A549 (cell line): ENCODE results near the gene NPNT. TPM values are rescaled to one million over a fixed set of nuclear protein-coding genes. Genes with fewer than 3 reads are reported as not detected.

Experiments
- ATAC-seq, 2 experiments: fragments of 200-7000 bp in 1 of 2; fragments of >200 bp in 1 of 2; cut with Nextera tagmentation in 1 of 2; cut with Tn5 transposase in 1 of 2; 3 replicates each; pipeline versions ENCODE4 v1.8.0 to v1.9.1; 2018 to 2020; ENCODE audit warnings: mild to moderate bottlenecking in 1 of 2, moderate library complexity in 1 of 2
- CTCF ChIA-PET: fragments of 300-600 bp; sonication (Branson Sonifier 250); formaldehyde crosslinking; extraction: SDS; loops from one replicate; lab custom pipeline; 2021; ENCODE audit warnings: antibody characterized with exemption, inconsistent platforms; lab: Yijun Ruan, JAX
- POLR2A ChIA-PET: fragments of 350-600 bp; formaldehyde crosslinking; extraction: SDS; loops from one replicate; lab custom pipeline; 2021; ENCODE audit warnings: antibody characterized with exemption, inconsistent platforms; lab: Yijun Ruan, JAX
- DNase-seq, 2 experiments: peaks; one replicate each; pipeline versions ENCODE4 v3.0.0 to v3.0.0-alpha.2; 2011 to 2016; ENCODE audit warnings: low read depth in 1 of 2, low spot score in 1 of 2
- FAIRE-seq: peaks from 2 replicates; lab custom pipeline; 2011; peaks lifted over from hg19 to GRCh38; lab: Jason Lieb, UNC
- H3K27ac ChIP-seq, 2 experiments: fragments of >200 bp; sonication (Bioruptor Twin); formaldehyde crosslinking; 3 replicates each; pipeline ENCODE4 v1.5.1; 2016 to 2017
- H3K4me1 ChIP-seq: fragments of >200 bp; sonication (Bioruptor Twin); formaldehyde crosslinking; 3 replicates; pipeline ENCODE4 v1.6.1; 2016
- H3K4me2 ChIP-seq: fragments of >200 bp; sonication (Bioruptor Twin); formaldehyde crosslinking; 3 replicates; pipeline ENCODE4 v1.6.1; 2016
- H3K4me3 ChIP-seq: fragments of >200 bp; sonication (Bioruptor Twin); formaldehyde crosslinking; 3 replicates; pipeline ENCODE4 v1.5.1; 2016
- H3K9me3 ChIP-seq: fragments of >200 bp; sonication (Bioruptor Twin); formaldehyde crosslinking; 3 replicates; pipeline ENCODE4 v1.6.1; 2016
- CEBPB ChIP-seq, 2 experiments: fragments of >200 bp in 1 of 2; sonication (Bioruptor Twin) in 1 of 2; formaldehyde crosslinking in 1 of 2; IDR thresholded peaks; 2 replicates each; pipeline ENCODE4 v1.6.1; 2012 to 2016
- CHD2 ChIP-seq: fragments of 150-350 bp; IDR thresholded peaks from 2 replicates; pipeline ENCODE4 v1.6.1; 2014; ENCODE audit warnings: low read length; ENCODE audit not compliant: partially characterized antibody
- CHD4 ChIP-seq: fragments of 200-600 bp; sonication (generic); IDR thresholded peaks from 2 replicates; pipeline ENCODE4 v1.6.1; 2016; ENCODE audit warnings: antibody characterized with exemption, mild to moderate bottlenecking, borderline replicate concordance
- HDAC2 ChIP-seq: fragments of 200-600 bp; sonication (generic); IDR thresholded peaks from 2 replicates; pipeline ENCODE4 v1.6.1; 2016
- HEYL ChIP-seq: fragments of 250-450 bp; sonication (Bioruptor Pico); IDR thresholded peaks from 2 replicates; pipeline ENCODE4 v1.8.0; 2021; ENCODE audit warnings: mild to moderate bottlenecking, moderate library complexity
- HMGXB4 ChIP-seq: fragments of 250-450 bp; sonication (Bioruptor Pico); IDR thresholded peaks from 2 replicates; pipeline ENCODE4 v1.5.0; 2021; ENCODE audit warnings: mild to moderate bottlenecking, moderate library complexity, borderline replicate concordance
- JUN ChIP-seq, 2 experiments: fragments of >200 bp; sonication (Bioruptor Twin); formaldehyde crosslinking; IDR thresholded peaks; 2 replicates in 1 of 2; 3 replicates in 1 of 2; pipeline ENCODE4 v1.6.1; 2016 to 2017
- MAFK ChIP-seq: fragments of 450-650 bp; IDR thresholded peaks from 2 replicates; pipeline ENCODE4 v1.6.1; 2014; ENCODE audit not compliant: partially characterized antibody
- PHF8 ChIP-seq: fragments of 200-600 bp; sonication (generic); IDR thresholded peaks from 2 replicates; pipeline ENCODE4 v1.6.1; 2016; ENCODE audit warnings: low read depth, mild to moderate bottlenecking, antibody characterized with exemption, moderate library complexity, borderline replicate concordance
- POLR2AphosphoS2 ChIP-seq: conservative IDR thresholded peaks from 2 replicates; pipeline ENCODE4 v1.6.1; 2012; ENCODE audit warnings: low read length, improper control_type of control experiment, inconsistent platforms
- RAD21 ChIP-seq, 2 experiments: fragments of >200 bp in 1 of 2; sonication (Bioruptor Twin) in 1 of 2; formaldehyde crosslinking in 1 of 2; IDR thresholded peaks in 1 of 2; conservative IDR thresholded peaks in 1 of 2; 2 replicates in 1 of 2; 3 replicates in 1 of 2; pipeline ENCODE4 v1.6.1; 2012 to 2018; ENCODE audit warnings: inconsistent platforms in 1 of 2
- RCOR1 ChIP-seq: fragments of 150-350 bp; IDR thresholded peaks from 2 replicates; pipeline ENCODE4 v1.6.1; 2014; ENCODE audit warnings: antibody characterized with exemption, low read length, low read depth
- REST ChIP-seq: fragments of 200-600 bp; sonication (generic); IDR thresholded peaks from 2 replicates; pipeline ENCODE4 v1.6.1; 2016; ENCODE audit warnings: antibody characterized with exemption, mild to moderate bottlenecking, moderate library complexity
- RFX5 ChIP-seq: fragments of 450-650 bp; IDR thresholded peaks from 2 replicates; pipeline ENCODE4 v1.7.1; 2014; ENCODE audit warnings: antibody characterized with exemption, mild to moderate bottlenecking, moderate library complexity
- SREBF2 ChIP-seq: fragments of 450-650 bp; IDR thresholded peaks from 2 replicates; pipeline ENCODE4 v1.6.1; 2014; ENCODE audit warnings: mild to moderate bottlenecking, moderate library complexity
- TFCP2L1 ChIP-seq: fragments of 250-450 bp; sonication (Bioruptor Pico); IDR thresholded peaks from 2 replicates; pipeline ENCODE4 v1.5.0; 2021; ENCODE audit warnings: mild to moderate bottlenecking
- USF2 ChIP-seq: fragments of 450-650 bp; IDR thresholded peaks from 2 replicates; pipeline ENCODE4 v1.6.1; 2014; ENCODE audit warnings: antibody characterized with exemption
- ZSCAN20 ChIP-seq: fragments of 250-450 bp; sonication (Bioruptor Pico); IDR thresholded peaks from 2 replicates; pipeline ENCODE4 v1.8.0; 2022; ENCODE audit warnings: mild to moderate bottlenecking, moderate library complexity
- WGBS: methylation state at CpG from one replicate; pipeline ENCODE4 v1.1.6; 2017; ENCODE audit errors: missing lambda C conversion rate; 5-methylcytosine and 5-hydroxymethylcytosine counted together
- polyA plus RNA-seq, 4 experiments: library from polyadenylated mRNA; depleted of rRNA in 3 of 4; stranded (reverse); fragments of >200 nt; fragmentation: RNase III in 1 of 4; extraction: RNeasy Plus Mini Kit Qiagen cat#74134 plus additional on column Dnase treatment in 1 of 4; gene quantifications; 2 replicates in 3 of 4; 3 replicates in 1 of 4; pipeline ENCODE4 v1.2.3, GENCODE V29; 2011 to 2017
- TF ChIP-seq, protein P1 (sequence below): fragments of 250-450 bp; sonication (Bioruptor Pico); IDR thresholded peaks from 2 replicates; pipeline ENCODE4 v1.5.0; 2020; ENCODE audit warnings: low read depth, mild to moderate bottlenecking, moderate library complexity
- TF ChIP-seq, protein P2 (sequence below): IDR thresholded peaks from 2 replicates; pipeline ENCODE4 v1.6.1; 2012

Gene NPNT
- polyA plus RNA-seq, 2 of the 4 experiments (the other 2 are of a cell fraction), result 0.32 to 0.56 TPM

- POLR2A ChIA-PET, result no interaction called here
- FAIRE-seq, result no peak
- TF ChIP-seq RAD21 (conservative IDR thresholded peaks at IDR 0.05 in 1 of 2, IDR thresholded peaks at IDR 0.05 in 1 of 2) (no peak), REST (no peak), RCOR1 (no peak), HMGXB4 (CRISPR knock-in tag) (no peak), TFCP2L1 (CRISPR knock-in tag) (no peak), CHD4 (no peak), POLR2AphosphoS2 (no peak), CHD2 (no peak), MAFK (no peak), PHF8 (no peak), SREBF2 (no peak), HDAC2 (no peak), ZSCAN20 (no peak), JUN (IDR thresholded peaks at IDR 0.05) (no peak), RFX5 (no peak), HEYL (no peak), USF2 (no peak)
- TF ChIP-seq, protein P1, sequence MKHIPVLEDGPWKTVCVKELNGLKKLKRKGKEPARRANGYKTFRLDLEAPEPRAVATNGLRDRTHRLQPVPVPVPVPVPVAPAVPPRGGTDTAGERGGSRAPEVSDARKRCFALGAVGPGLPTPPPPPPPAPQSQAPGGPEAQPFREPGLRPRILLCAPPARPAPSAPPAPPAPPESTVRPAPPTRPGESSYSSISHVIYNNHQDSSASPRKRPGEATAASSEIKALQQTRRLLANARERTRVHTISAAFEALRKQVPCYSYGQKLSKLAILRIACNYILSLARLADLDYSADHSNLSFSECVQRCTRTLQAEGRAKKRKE (CRISPR knock-in tag), result no peak
- TF ChIP-seq, protein P2, sequence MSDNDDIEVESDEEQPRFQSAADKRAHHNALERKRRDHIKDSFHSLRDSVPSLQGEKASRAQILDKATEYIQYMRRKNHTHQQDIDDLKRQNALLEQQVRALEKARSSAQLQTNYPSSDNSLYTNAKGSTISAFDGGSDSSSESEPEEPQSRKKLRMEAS, result no peak
- WGBS, result 76% methylated on average over 8 of the region's 8 CpGs
- Histone ChIP-seq H3K27ac (no peak overlapping the region), H3K9me3 (no peaks in the 10 kb centered on the region), H3K4me2 (no peak overlapping the region), H3K4me3 (no peak overlapping the region), H3K4me1 (no peaks in the 10 kb centered on the region)
- CTCF ChIA-PET, result no interaction called here
- DNase-seq, result no peak
- no peak for ATAC-seq
These were observed 96.5 kb downstream of the NPNT start for GRCh38 chr4:105991726-105992125.

DNA sequence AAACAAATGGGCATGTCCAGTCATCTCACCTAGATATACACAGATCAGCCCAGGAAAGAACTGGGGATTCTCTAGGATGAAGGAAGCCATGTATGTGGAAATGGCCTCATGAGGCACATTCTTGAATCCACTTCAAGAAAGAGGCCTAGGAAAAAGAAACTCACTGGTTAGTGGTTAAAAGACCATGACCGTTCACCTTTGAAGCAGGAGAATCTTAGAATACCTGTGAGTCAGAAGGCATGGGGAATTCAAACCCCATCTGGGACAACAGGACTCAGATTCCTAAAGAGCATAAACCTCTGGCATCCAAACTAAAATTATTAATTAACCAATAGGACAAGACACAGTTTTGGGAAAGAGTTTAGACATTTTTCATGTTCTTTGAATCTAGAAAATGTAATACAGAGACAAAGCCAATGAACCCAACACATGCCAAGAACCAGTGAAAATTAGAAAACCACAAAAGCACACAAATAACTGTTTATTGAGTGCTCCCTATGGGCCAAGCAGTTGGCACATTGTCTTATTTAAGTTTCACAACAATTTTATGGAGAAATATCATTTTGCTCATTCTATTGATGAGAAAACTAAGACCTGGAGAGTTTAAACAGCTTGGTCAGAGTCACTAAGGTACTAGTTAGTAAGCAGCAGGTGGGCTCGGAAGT, 97.5 kb downstream of the NPNT start:
- Histone ChIP-seq H3K4me2 (no peak overlapping the region), H3K4me1 (no peaks in the 10 kb centered on the region; the same call in 2 of the 3 replicates), H3K9me3 (no peaks in the 10 kb centered on the region), H3K4me3 (no peak overlapping the region), H3K27ac (no peak overlapping the region)
- ATAC-seq, result no peak
- POLR2A ChIA-PET, result no interaction called here
- DNase-seq, result no peak
- 76% methylated on average over 2 of the region's 2 CpGs for WGBS
- no peak for TF ChIP-seq CEBPB (IDR thresholded peaks at IDR 0.05)
- FAIRE-seq, result no peak
- CTCF ChIA-PET, result no interaction called here
